ENCODE data around the gene MAGEE2.
"Not testable (repeated sequence)": the region's sequence is repeated elsewhere in the genome, so short reads cannot be mapped to it uniquely, and the experiment has no call there.

Gene MAGEE2

GRCh38 chrX:75784680-75785491, at the start of gene MAGEE2:
TSS of gene MAGEE2 (minus strand) at chrX:75785254. CDS start at chrX:75785051, 203 bp downstream.
- H3K27ac ChIP-seq (ENCODE audit: poor library complexity, severe bottlenecking): no peak within 1 kb of the TSS
- ATAC-seq (ENCODE audit: low read depth) (no peak), DNase-seq (ENCODE audit: low spot score) (no peak)
- no peaks in the 10 kb centered on the region for H3K9me3 ChIP-seq (ENCODE audit: severe bottlenecking)
- H3K27me3 ChIP-seq (ENCODE audit: insufficient read depth, poor library complexity, severe bottlenecking): no peaks in the 10 kb centered on the region
- TF ChIP-seq, protein P1, sequence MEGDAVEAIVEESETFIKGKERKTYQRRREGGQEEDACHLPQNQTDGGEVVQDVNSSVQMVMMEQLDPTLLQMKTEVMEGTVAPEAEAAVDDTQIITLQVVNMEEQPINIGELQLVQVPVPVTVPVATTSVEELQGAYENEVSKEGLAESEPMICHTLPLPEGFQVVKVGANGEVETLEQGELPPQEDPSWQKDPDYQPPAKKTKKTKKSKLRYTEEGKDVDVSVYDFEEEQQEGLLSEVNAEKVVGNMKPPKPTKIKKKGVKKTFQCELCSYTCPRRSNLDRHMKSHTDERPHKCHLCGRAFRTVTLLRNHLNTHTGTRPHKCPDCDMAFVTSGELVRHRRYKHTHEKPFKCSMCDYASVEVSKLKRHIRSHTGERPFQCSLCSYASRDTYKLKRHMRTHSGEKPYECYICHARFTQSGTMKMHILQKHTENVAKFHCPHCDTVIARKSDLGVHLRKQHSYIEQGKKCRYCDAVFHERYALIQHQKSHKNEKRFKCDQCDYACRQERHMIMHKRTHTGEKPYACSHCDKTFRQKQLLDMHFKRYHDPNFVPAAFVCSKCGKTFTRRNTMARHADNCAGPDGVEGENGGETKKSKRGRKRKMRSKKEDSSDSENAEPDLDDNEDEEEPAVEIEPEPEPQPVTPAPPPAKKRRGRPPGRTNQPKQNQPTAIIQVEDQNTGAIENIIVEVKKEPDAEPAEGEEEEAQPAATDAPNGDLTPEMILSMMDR (IDR thresholded peaks at IDR 0.05; ENCODE audit: poor library complexity, severe bottlenecking): no peak
- no peaks in the 10 kb centered on the region for H3K4me1 ChIP-seq (ENCODE audit: insufficient read depth, poor library complexity, severe bottlenecking)
- no peaks in the 10 kb centered on the region for H3K36me3 ChIP-seq (ENCODE audit: low read depth)
- H3K4me3 ChIP-seq (ENCODE audit: severe bottlenecking): no peak within 1 kb of the TSS

- Histone ChIP-seq H3K27me3 (ENCODE audit: insufficient read depth, poor library complexity, severe bottlenecking) (no peaks in the 10 kb centered on the region), H3K9me3 (ENCODE audit: severe bottlenecking) (no peaks in the 10 kb centered on the region), H3K27ac (ENCODE audit: poor library complexity, severe bottlenecking) (no peak overlapping the region), H3K36me3 (ENCODE audit: low read depth) (no peaks in the 10 kb centered on the region), H3K4me1 (ENCODE audit: insufficient read depth, poor library complexity, severe bottlenecking) (no peaks in the 10 kb centered on the region), H3K4me3 (ENCODE audit: severe bottlenecking) (no peak overlapping the region)
- DNase-seq (ENCODE audit: low spot score) (no peak), ATAC-seq (ENCODE audit: low read depth) (no peak)
- TF ChIP-seq, protein P1 (IDR thresholded peaks at IDR 0.05; ENCODE audit: poor library complexity, severe bottlenecking): no peak
Observed at GRCh38 chrX:75786290-75786689, 1.2 kb upstream of the MAGEE2 start.

DNA sequence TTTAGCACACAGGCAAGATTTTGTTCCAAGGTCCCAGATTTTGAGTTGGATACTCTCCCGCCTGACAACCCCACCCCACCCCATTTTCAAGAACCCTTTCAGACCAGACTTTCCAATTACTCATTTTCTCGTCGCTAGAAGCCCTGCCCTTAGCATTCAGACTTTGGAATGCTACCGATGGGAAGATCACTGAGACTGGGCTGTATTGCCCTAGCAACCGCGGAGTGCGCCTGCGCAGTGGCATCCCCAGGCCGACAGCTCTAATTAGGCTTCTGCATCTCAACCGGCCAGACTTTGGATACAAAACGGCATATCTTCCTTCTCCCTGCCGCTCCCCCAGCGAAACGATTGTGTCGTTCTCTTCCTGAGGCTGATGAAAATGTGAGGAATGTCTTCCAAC, 3.4 kb downstream of the MAGEE2 start:
- Histone ChIP-seq H3K27me3 (ENCODE audit: insufficient read depth, poor library complexity, severe bottlenecking) (no peaks in the 10 kb centered on the region), H3K27ac (ENCODE audit: poor library complexity, severe bottlenecking) (no peak overlapping the region), H3K4me3 (ENCODE audit: severe bottlenecking) (no peak overlapping the region), H3K4me1 (ENCODE audit: insufficient read depth, poor library complexity, severe bottlenecking) (no peaks in the 10 kb centered on the region), H3K36me3 (ENCODE audit: low read depth) (no peaks in the 10 kb centered on the region), H3K9me3 (ENCODE audit: severe bottlenecking) (no peaks in the 10 kb centered on the region)
- DNase-seq (ENCODE audit: low spot score) (no peak), ATAC-seq (ENCODE audit: low read depth) (no peak)
- TF ChIP-seq, protein P1 (IDR thresholded peaks at IDR 0.05; ENCODE audit: poor library complexity, severe bottlenecking): no peak

GRCh38 chrX:75768063-75768462, 17.0 kb downstream of the MAGEE2 start:
- H3K4me1 ChIP-seq (ENCODE audit: insufficient read depth, poor library complexity, severe bottlenecking); H3K4me3 ChIP-seq (ENCODE audit: severe bottlenecking); H3K27me3 ChIP-seq (ENCODE audit: insufficient read depth, poor library complexity, severe bottlenecking); DNase-seq (ENCODE audit: low spot score); ATAC-seq (ENCODE audit: low read depth); H3K36me3 ChIP-seq (ENCODE audit: low read depth); H3K9me3 ChIP-seq (ENCODE audit: severe bottlenecking); H3K27ac ChIP-seq (ENCODE audit: poor library complexity, severe bottlenecking): not testable (repeated sequence)

- Histone ChIP-seq H3K36me3 (ENCODE audit: low read depth) (no peaks in the 10 kb centered on the region), H3K27me3 (ENCODE audit: insufficient read depth, poor library complexity, severe bottlenecking) (no peaks in the 10 kb centered on the region), H3K4me3 (ENCODE audit: severe bottlenecking) (no peak overlapping the region), H3K9me3 (ENCODE audit: severe bottlenecking) (no peaks in the 10 kb centered on the region), H3K4me1 (ENCODE audit: insufficient read depth, poor library complexity, severe bottlenecking) (no peaks in the 10 kb centered on the region), H3K27ac (ENCODE audit: poor library complexity, severe bottlenecking) (no peak overlapping the region)
- DNase-seq (ENCODE audit: low spot score) (no peak), ATAC-seq (ENCODE audit: low read depth) (no peak)
- TF ChIP-seq, protein P1 (IDR thresholded peaks at IDR 0.05; ENCODE audit: poor library complexity, severe bottlenecking): no peak
Observed at GRCh38 chrX:75748431-75748830, 36.6 kb downstream of the MAGEE2 start.
